HG03097 (cell line): ENCODE results near the gene DEGS2.

Experiments
- ATAC-seq: cut with Tn5 transposase; IDR thresholded peaks from one replicate; pipeline ENCODE4 v1.9.1; 2021; ENCODE audit not compliant: unreplicated experiment, low FRiP score

DEGS2 gene

GRCh38 chr14:100117633-100118395 is 41.6 kb downstream of the DEGS2 start:
- no peak for ATAC-seq

- ATAC-seq: no peak
Observed at GRCh38 chr14:100117026-100117425, 42.4 kb downstream of the DEGS2 start.

- no peak for ATAC-seq
Observed at GRCh38 chr14:100116134-100116533, 43.3 kb downstream of the DEGS2 start.

GRCh38 chr14:100115726-100116125 is 43.7 kb downstream of the DEGS2 start:
- ATAC-seq: no peak

- ATAC-seq: no peak
Observed at GRCh38 chr14:100115236-100115635, 44.2 kb downstream of the DEGS2 start.

- no peak for ATAC-seq
Observed at GRCh38 chr14:100114109-100114765, 45.2 kb downstream of the DEGS2 start.

- no peak for ATAC-seq
Observed at GRCh38 chr14:100111931-100112704, 47.3 kb downstream of the DEGS2 start.

- ATAC-seq: no peak
Observed at GRCh38 chr14:100110816-100111215, 48.6 kb downstream of the DEGS2 start.

GRCh38 chr14:100109594-100109955 is 49.9 kb downstream of the DEGS2 start:
- ATAC-seq: no peak

GRCh38 chr14:100108840-100109593 is 50.4 kb downstream of the DEGS2 start:
- no peak for ATAC-seq

GRCh38 chr14:100108042-100108825 is 51.2 kb downstream of the DEGS2 start:
- ATAC-seq: no peak

- no peak for ATAC-seq
Observed at GRCh38 chr14:100107236-100107635, 52.2 kb downstream of the DEGS2 start.

- no peak for ATAC-seq
Observed at GRCh38 chr14:100106250-100107112, 53.0 kb downstream of the DEGS2 start.

GRCh38 chr14:100105357-100106169 is 53.9 kb downstream of the DEGS2 start:
- no peak for ATAC-seq

- no peak for ATAC-seq
Observed at GRCh38 chr14:100104523-100105300, 54.7 kb downstream of the DEGS2 start.

- no peak for ATAC-seq
Observed at GRCh38 chr14:100104006-100104352, 55.5 kb downstream of the DEGS2 start.

GRCh38 chr14:100103250-100104005 is 56.0 kb downstream of the DEGS2 start:
- no peak for ATAC-seq
